ENCODE results near the gene GNAI3.
A peak's percentile ranks its signal among the peaks of the same experiment; 100 is the strongest.

Gene GNAI3

DNA sequence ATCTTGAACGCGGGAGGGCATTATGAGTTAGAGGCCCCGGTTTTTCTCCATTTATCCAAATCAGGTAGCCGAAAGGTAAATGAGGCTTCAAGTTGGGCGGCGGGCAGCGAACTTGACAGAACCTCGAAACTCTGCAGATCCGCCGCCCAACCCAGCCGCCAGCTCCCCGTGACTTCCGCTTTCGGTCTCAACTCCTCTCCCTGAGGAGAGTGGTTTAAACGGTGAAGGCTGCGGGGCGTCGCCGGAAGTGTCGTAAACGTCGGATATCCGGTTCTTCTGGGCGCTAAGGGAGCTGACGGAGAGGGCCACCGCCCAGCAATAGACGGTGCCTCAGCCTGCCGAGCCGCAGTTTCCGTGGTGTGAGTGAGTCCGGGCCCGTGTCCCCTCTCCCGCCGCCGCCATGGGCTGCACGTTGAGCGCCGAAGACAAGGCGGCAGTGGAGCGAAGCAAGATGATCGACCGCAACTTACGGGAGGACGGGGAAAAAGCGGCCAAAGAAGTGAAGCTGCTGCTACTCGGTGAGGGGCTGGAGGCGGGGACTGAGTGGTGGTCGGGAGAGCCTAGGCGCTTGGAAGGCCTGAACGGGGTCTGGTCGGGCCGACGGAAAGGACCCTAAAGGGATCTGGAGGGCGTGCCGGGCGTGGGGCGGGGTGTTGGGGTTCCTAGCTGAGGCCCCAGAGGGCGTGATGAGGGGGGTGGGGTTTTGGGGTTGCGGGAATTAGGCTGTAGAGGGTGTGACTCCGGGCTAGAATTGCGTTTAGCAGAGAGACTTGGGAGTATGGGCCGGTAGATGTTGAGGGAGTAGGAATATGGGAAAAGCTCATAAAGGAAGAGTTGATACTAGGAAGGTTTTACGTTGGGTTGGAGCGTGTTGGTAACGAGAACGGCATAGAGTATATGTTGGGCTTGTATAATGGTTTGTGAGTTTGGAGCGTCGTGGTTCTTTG, at the start of gene GNAI3:
GNAI3 (plus strand) TSS at position 295 of the 947 bp plus-strand sequence; CDS start at position 401, 106 bp downstream.
- Mint-ChIP-seq H3K27me3 (no peaks in the 10 kb centered on the region), H3K36me3 (ENCODE audit: low read depth) (peaks cover 8% of the 10 kb centered on the region), H3K4me3 (peak within 1 kb of the TSS; percentile 92), H3K4me1 (ENCODE audit: low read depth) (peaks cover 57% of the 10 kb centered on the region), H3K9me3 (no peaks in the 10 kb centered on the region), H3K27ac (peak within 1 kb of the TSS; percentile 93)

DNA sequence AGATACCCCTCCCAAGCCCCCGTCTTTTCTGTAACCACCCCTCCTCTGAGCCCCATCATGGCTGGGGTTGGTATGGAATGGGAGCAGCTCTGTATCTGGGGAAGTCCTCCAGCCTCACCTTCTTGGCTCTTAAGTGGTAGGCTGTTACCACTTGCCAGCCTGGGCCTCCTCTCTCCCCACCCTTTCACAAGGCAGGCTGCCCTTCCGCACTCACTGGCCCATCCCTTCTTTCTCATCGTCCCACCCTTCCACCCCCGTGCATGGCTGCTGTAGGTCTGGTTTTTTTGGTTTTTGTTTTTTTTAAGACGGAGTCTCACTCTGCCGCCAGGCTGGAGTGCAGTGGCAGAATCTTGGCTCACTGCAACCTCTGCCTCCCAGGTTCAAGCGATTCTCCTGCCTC, 49.3 kb upstream of the GNAI3 start:
- Mint-ChIP-seq H3K36me3 (ENCODE audit: low read depth) (peaks cover 14% of the 10 kb centered on the region), H3K27me3 (no peaks in the 10 kb centered on the region), H3K4me3 (no peak overlapping the region), H3K9me3 (no peaks in the 10 kb centered on the region), H3K4me1 (ENCODE audit: low read depth) (peaks cover 92% of the 10 kb centered on the region), H3K27ac (peak overlapping the region; percentile 61)

DNA sequence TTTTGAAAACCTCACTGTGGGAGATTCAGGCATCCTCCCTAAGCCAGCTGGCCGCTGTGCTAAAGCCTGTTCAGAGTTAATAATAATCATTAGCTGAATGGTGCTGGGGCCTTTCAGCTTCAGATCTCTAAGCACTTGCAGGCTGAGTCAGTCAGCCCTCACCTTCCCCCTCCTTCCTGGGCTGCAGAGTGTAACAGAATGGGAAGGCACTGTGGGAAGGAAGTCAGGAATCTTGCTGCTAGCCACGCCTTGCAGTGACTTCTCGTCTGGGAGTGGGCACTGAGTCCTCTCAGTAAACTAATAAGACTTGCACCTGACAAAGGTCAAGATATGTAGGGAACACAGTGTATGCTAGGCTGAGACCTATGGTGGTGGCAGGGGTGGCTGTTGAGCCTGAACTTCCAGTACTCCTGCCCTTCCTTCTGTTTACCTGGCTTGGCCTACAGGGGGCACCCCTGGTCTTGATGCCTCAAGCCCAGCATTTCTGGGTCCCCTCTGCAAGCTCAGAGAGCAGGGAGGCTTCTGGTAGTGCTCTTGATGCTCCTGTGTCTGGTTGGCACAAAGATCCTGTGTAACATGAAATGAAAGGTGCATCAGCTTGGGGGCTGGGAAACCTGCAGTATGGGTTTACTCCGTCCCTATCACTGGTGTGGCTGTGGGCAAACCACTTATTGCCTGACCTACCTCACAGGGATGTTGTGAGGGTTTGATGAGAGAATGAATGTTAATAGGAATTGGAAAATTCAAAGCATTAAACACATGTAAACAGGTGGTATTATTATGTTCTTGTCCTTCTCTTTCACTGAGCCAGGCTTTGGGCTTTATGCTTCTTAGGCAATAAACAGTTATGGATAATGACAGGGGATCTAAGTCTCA, 48.5 kb upstream of the GNAI3 start:
- no peaks in the 10 kb centered on the region for H3K27me3 Mint-ChIP-seq
- peaks cover 92% of the 10 kb centered on the region for H3K4me1 Mint-ChIP-seq (ENCODE audit: low read depth)
- H3K36me3 Mint-ChIP-seq (ENCODE audit: low read depth): peaks cover 14% of the 10 kb centered on the region
- no peaks in the 10 kb centered on the region for H3K9me3 Mint-ChIP-seq
- peak overlapping the region; percentile 58 for H3K27ac Mint-ChIP-seq
- H3K4me3 Mint-ChIP-seq: no peak overlapping the region

DNA sequence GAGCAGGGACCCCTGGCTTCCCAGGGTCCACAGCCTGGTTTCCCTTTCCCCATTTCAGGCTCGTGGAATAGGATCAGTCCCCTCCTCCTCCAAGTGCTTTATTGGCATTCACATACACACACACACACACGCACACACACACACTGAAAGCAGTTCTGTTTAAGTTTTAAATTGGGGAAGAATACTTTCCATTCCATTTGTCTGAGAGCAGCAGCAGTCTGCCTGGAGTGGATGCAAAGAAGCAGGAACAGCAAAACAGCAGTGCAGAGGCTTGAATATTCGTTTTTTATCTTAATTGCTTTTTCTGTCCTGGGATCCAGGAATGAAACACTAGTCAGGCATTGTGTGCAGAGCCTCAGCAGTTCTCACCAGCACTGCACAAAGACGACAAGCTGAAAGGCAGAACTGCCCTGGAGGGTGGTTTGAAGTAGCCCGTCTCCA, 47.5 kb upstream of the GNAI3 start:
- Mint-ChIP-seq H3K4me1 (ENCODE audit: low read depth) (peaks cover 91% of the 10 kb centered on the region), H3K36me3 (ENCODE audit: low read depth) (peaks cover 14% of the 10 kb centered on the region), H3K4me3 (no peak overlapping the region), H3K27ac (peak overlapping the region; percentile 61), H3K9me3 (no peaks in the 10 kb centered on the region), H3K27me3 (no peaks in the 10 kb centered on the region)

DNA sequence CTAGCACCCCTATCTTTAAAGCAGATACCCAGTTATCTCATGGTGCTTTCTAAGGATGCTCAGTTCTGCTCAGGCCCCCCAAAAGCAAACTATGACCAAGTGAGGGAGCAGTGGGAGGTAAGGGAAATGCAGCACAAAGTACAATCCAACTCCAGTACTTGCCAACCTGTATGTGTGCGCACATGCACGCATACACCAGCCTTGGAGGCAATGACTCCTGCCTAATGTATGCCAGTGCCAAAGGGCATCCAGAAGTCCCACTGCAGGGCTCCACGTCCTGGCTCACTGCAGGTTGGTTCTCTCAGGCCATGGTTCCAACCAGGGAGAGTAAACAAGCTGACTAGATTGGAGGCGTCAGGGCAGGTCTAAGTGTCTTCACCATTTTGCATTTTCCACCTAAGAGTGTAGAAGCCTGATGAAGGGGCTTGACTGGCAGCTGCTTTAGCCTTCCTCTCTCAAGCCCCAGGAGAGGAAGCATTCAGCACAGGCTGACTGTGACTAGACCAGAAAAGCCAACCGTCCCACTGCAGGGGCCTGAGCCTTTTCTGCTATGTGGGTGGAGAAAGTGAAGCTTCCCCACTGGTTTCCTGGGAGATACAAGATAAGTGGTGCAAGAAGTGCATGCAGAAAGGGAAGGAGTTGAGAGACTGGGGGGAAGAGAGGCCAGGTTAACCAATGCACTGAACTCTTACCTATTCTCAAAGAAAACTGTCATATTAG, 46.6 kb upstream of the GNAI3 start:
- Mint-ChIP-seq H3K27ac (peak overlapping the region; percentile 63), H3K4me3 (no peak overlapping the region), H3K4me1 (ENCODE audit: low read depth) (peaks cover 90% of the 10 kb centered on the region), H3K9me3 (no peaks in the 10 kb centered on the region), H3K27me3 (no peaks in the 10 kb centered on the region), H3K36me3 (ENCODE audit: low read depth) (peaks cover 14% of the 10 kb centered on the region)

DNA sequence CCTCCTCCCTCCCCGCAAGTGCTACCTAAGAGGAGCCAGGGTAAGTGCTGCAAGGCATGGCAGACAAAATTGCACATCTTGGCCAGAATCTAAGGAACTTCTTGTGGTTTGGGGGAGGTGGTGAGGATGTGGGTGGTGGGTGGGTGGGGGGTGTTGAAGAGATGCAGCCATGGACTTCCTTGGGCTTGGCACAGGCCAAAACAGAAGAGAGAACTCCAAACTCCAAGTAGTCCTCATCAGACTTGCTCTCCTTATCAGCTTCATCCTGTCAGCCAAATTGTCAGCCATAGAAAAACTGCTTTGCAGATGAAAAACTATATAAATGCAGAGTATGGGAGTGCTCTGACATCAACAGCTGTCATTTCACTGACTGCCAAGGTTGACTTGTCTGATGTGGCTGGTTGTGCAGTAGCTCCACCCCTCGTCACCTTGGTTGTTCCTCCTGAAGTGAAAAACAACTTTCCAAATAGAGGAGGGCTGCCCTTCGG, 46.0 kb upstream of the GNAI3 start:
- H3K4me1 Mint-ChIP-seq (ENCODE audit: low read depth): peaks cover 87% of the 10 kb centered on the region
- no peaks in the 10 kb centered on the region for H3K27me3 Mint-ChIP-seq
- H3K27ac Mint-ChIP-seq: peak overlapping the region; percentile 76
- H3K9me3 Mint-ChIP-seq: no peaks in the 10 kb centered on the region
- H3K36me3 Mint-ChIP-seq (ENCODE audit: low read depth): peaks cover 14% of the 10 kb centered on the region
- H3K4me3 Mint-ChIP-seq: peak overlapping the region; percentile 55

DNA sequence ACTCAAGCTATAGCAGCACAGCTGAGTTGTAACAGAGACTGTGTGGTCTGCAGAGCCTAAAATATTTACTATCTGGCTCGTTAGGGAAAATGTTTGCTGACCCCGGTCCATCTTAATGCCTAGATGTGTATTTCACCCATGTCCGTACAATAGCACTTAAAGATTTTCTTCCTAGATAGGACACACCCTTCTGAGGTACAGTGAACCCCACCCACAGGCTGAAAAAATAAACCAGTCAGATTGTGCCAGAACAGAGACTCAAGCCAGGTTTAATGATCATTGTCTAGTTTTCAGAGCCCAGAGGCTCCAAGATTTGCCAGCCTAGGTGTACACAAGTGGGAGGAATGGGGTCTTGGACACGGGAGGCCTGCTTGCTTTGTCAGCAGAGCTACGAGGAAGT, 44.5 kb upstream of the GNAI3 start:
- H3K36me3 Mint-ChIP-seq (ENCODE audit: low read depth): peaks cover 21% of the 10 kb centered on the region
- H3K27ac Mint-ChIP-seq: peak overlapping the region; percentile 55
- H3K4me1 Mint-ChIP-seq (ENCODE audit: low read depth): peaks cover 86% of the 10 kb centered on the region
- no peak overlapping the region for H3K4me3 Mint-ChIP-seq
- no peaks in the 10 kb centered on the region for H3K27me3 Mint-ChIP-seq
- no peaks in the 10 kb centered on the region for H3K9me3 Mint-ChIP-seq

DNA sequence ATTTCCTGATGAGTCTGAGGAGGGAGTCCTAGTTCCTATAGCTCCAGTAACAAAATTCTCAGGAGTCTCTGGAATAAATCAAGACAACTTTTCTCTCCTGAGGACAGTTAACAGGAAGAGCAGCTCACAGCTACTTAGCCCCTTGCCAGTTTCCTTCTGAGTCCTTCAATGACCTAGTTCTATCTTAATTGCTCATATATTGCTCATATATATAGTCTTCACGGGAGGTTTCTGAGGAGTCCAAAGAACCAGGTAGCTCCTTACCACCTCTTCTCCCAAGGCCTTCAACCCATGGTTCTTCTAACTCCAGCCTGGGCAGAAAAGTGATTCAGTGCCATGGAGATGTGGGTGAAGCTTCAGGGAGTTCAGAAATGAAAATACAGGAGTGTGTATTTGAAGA, 43.4 kb upstream of the GNAI3 start:
- H3K36me3 Mint-ChIP-seq (ENCODE audit: low read depth): peaks cover 18% of the 10 kb centered on the region
- H3K27me3 Mint-ChIP-seq: no peaks in the 10 kb centered on the region
- H3K4me1 Mint-ChIP-seq (ENCODE audit: low read depth): peaks cover 81% of the 10 kb centered on the region
- H3K27ac Mint-ChIP-seq: peak overlapping the region; percentile 4
- H3K4me3 Mint-ChIP-seq: no peak overlapping the region
- no peaks in the 10 kb centered on the region for H3K9me3 Mint-ChIP-seq

DNA sequence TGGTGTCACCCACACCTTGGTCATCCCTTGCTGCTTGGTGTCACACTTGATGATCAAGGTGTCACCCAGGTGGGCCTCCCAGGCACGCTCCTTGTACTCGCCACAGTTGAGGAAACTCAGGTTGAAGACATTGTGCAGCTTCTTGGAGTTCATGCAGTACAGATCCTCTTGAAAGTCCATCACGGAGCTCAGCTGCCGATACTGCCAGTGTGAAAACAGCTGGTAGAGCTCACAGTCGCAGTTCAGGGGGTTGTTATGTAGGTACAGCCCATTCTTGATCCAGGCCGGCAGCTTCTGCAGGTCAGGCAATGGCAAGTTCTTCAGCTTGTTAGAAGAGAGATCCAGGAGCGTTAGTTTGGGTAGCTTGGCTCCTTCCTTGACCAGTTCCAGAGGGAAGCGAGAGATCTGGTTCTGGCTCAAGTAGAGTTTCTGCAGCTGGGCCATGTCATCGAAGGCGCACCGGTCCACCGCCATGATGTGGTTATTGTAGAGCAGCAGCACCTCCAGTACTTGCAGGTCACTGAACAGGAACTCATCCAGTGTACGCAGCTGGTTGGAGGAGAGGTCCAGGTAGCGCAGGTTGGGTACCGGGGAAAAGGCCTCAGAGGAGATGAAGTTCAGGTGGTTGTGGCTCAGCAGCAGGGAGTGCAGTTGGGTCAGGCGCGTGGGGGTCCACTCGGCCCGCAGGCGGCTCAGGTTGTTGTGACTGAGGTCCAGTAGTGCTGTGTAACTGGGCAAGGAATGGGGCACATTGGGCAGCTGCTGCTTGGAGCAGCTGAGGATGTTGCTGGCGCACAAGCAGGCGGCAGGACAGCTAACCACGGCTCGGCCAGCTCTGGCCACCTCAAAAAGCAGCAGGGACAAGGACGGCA, 40.2 kb upstream of the GNAI3 start:
- peak overlapping the region; percentile 82 for H3K4me3 Mint-ChIP-seq
- H3K27ac Mint-ChIP-seq: peak overlapping the region; percentile 56
- H3K36me3 Mint-ChIP-seq (ENCODE audit: low read depth): peaks cover 7% of the 10 kb centered on the region
- no peaks in the 10 kb centered on the region for H3K9me3 Mint-ChIP-seq
- peaks cover 9% of the 10 kb centered on the region for H3K27me3 Mint-ChIP-seq
- H3K4me1 Mint-ChIP-seq (ENCODE audit: low read depth): peaks cover 67% of the 10 kb centered on the region

DNA sequence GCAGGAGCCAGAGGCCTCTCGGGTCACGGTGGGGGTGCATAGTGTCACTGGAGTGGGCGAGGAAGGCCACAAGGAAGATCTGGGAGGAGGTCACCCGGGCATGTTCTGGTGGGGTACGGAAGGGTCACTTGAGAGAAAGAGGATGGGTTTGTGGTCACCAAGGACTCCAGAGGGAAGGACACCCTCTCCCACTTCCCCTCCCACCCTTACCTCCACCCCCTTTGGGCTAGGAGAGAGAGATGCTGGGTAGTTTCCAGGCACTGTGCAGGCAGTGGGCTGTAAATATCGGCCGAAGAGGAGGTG, 39.6 kb upstream of the GNAI3 start:
- peak overlapping the region; percentile 82 for H3K4me3 Mint-ChIP-seq
- H3K27me3 Mint-ChIP-seq: peaks cover 9% of the 10 kb centered on the region
- H3K9me3 Mint-ChIP-seq: no peaks in the 10 kb centered on the region
- H3K36me3 Mint-ChIP-seq (ENCODE audit: low read depth): peaks cover 7% of the 10 kb centered on the region
- no peak overlapping the region for H3K27ac Mint-ChIP-seq
- H3K4me1 Mint-ChIP-seq (ENCODE audit: low read depth): peaks cover 66% of the 10 kb centered on the region

DNA sequence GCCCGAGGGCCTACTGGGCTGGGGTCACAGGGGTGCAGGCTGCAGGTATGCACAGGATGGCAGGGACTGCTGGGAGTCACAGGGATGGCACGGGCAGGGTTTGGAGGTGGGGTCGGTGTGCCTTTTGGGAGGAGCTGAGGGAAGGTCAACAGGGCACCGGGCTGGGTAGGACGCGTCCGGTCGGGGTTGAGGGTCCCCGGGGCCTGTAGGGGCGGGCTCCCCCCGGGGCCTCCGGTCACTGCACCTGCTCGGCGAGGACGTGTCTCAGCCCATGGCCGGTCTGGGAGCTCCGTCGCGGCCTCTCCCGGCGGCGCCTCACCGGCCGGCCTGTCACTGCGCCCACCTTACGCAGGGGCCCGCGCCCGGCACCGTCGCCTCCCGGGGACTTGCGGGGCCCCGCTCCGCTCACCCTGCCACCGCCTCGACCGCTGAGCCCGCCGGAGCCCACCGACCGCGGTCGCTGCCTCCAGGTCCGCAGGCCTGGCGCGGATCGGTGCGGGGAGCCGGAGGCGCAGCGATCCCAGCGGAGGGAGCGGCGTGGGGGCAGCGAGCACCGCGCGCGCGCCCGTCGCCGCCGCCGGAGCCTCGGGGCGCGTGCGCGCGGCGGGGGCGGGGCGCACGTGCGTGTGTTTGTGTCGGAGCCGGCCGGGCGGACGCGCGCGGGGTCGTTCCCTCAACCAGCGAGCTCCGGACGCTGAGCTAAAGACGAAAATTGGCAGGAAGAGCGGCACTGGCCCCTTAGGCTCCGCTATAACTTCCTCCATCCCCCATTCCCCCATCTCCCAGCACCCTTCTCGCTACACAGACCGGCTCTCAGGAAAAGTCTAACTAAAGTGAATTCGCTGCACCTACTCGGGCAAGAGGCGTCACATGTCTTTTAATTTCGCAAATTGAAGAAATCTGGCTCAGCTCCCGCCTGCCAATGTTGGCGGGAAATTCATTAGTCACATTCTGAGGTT, 39.0 kb upstream of the GNAI3 start, which contains the start of gene AMIGO1:
AMIGO1 (minus strand) TSS at position 552 of the 959 bp plus-strand sequence. CDS start 815 bp downstream, outside the sequence.
- peaks cover 9% of the 10 kb centered on the region for H3K27me3 Mint-ChIP-seq
- H3K27ac Mint-ChIP-seq: peak within 1 kb of the TSS; percentile 85
- no peaks in the 10 kb centered on the region for H3K9me3 Mint-ChIP-seq
- peaks cover 7% of the 10 kb centered on the region for H3K36me3 Mint-ChIP-seq (ENCODE audit: low read depth)
- peaks cover 60% of the 10 kb centered on the region for H3K4me1 Mint-ChIP-seq (ENCODE audit: low read depth)
- peak within 1 kb of the TSS; percentile 89 for H3K4me3 Mint-ChIP-seq

DNA sequence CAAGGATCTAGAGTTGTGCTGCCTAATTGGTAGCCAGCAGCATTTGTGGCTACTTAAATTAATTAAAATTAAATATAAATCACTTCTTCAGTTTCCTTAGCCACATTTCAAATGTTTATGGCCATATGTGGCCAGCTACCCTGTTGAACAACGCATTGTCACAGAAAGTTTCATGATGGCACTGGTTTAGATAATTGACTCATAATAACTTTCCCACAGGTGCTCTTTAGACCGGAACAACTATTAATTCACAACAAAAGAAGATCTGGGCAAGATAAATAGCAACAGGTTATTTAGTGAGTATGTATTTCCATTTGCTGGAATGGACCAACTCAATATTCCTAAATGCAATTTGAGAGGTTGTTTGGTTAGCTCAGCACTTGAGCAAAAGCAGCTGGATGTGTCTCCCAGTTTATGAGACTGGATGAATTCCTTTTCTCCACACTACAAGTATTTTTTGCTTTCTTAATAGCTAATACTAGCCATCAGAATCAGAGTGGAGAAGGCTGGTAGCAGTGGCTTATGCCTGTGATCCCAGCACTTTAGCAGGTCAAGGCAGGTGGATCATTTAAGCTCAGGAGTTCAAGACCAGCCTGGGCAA, 35.2 kb upstream of the GNAI3 start:
- Mint-ChIP-seq H3K4me1 (ENCODE audit: low read depth) (peaks cover 33% of the 10 kb centered on the region), H3K9me3 (no peaks in the 10 kb centered on the region), H3K27me3 (peaks cover 9% of the 10 kb centered on the region), H3K27ac (no peak overlapping the region), H3K4me3 (no peak overlapping the region), H3K36me3 (ENCODE audit: low read depth) (peaks cover 2% of the 10 kb centered on the region)
